HEK293T (cell line): ENCODE data around the gene DARS1.

Experiments
- ARNT ChIP-seq: fragments of 450-650 bp; IDR thresholded peaks from 2 replicates; pipeline ENCODE4 v1.6.1; 2017; ENCODE audit warnings: mild to moderate bottlenecking
- CTBP1 ChIP-seq: fragments of 450-650 bp; IDR thresholded peaks from 2 replicates; pipeline ENCODE4 v1.6.1; 2016; ENCODE audit warnings: borderline replicate concordance
- FOXK2 ChIP-seq: fragments of 450-650 bp; IDR thresholded peaks from 2 replicates; pipeline ENCODE4 v1.6.1; 2016; ENCODE audit warnings: mild to moderate bottlenecking
- FOXM1 ChIP-seq: fragments of 450-650 bp; IDR thresholded peaks from 2 replicates; pipeline ENCODE4 v1.6.1; 2017; ENCODE audit warnings: mild to moderate bottlenecking, borderline replicate concordance
- HDGF ChIP-seq: fragments of 450-650 bp; IDR thresholded peaks from 2 replicates; pipeline ENCODE4 v1.6.1; 2017; ENCODE audit warnings: antibody characterized with exemption, borderline replicate concordance
- L3MBTL2 ChIP-seq: fragments of 450-650 bp; conservative IDR thresholded peaks from 2 replicates; pipeline ENCODE4 v1.6.1; 2016; ENCODE audit warnings: mild to moderate bottlenecking
- LEF1 ChIP-seq: fragments of 450-650 bp; IDR thresholded peaks from 2 replicates; pipeline ENCODE4 v1.6.1; 2017; ENCODE audit warnings: mild to moderate bottlenecking, borderline replicate concordance
- NFRKB ChIP-seq: fragments of 450-650 bp; IDR thresholded peaks from 2 replicates; pipeline ENCODE4 v1.6.1; 2016; ENCODE audit warnings: mild to moderate bottlenecking, moderate library complexity
- SP1 ChIP-seq: fragments of 450-650 bp; IDR thresholded peaks from 2 replicates; pipeline ENCODE4 v1.6.1; 2017
- TARDBP ChIP-seq: fragments of 450-650 bp; IDR thresholded peaks from 2 replicates; pipeline ENCODE4 v1.6.1; 2016
- TF ChIP-seq, protein P1 (sequence below): fragments of 450-650 bp; IDR thresholded peaks from 2 replicates; pipeline ENCODE4 v1.6.1; 2016

DNA sequence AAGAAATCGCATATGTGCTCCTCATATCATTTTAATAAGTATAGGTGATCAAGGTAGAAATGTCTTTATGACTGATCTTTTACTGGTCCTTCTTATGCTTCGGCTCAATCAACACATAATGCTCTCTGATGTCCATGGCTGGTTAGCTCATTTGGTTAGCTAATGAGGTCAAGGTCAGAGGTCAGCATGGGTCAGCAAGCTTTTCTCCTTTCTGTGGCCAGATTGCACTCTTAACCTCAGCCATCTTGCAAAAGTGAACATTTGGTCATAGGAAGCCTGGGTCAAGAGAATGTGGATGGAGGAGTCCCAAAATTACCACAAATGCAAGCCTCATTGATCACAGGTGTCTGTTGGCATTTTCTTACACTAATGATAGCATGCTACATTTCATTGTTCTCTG lies 35.4 kb upstream of the DARS1 start:
- TF ChIP-seq TARDBP (no peak), SP1 (no peak), CTBP1 (no peak), LEF1 (no peak), FOXM1 (no peak), NFRKB (no peak), ARNT (no peak), HDGF (no peak), L3MBTL2 (no peak), FOXK2 (no peak)
- TF ChIP-seq, protein P1, sequence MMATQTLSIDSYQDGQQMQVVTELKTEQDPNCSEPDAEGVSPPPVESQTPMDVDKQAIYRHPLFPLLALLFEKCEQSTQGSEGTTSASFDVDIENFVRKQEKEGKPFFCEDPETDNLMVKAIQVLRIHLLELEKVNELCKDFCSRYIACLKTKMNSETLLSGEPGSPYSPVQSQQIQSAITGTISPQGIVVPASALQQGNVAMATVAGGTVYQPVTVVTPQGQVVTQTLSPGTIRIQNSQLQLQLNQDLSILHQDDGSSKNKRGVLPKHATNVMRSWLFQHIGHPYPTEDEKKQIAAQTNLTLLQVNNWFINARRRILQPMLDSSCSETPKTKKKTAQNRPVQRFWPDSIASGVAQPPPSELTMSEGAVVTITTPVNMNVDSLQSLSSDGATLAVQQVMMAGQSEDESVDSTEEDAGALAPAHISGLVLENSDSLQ = no peak
